Ishikawa (cell line): ENCODE measurements around the gene STEAP4.

Experiments used
- CEBPB ChIP-seq: IDR thresholded peaks from 2 replicates; pipeline ENCODE4 v1.6.1; 2012
- CREB1 ChIP-seq: IDR thresholded peaks from 2 replicates; pipeline ENCODE4 v1.6.1; 2012; ENCODE audit warnings: low read depth
- EGR1 ChIP-seq: IDR thresholded peaks from 2 replicates; pipeline ENCODE4 v1.6.1; 2012
- EP300 ChIP-seq: IDR thresholded peaks from 2 replicates; pipeline ENCODE4 v1.6.1; 2012; ENCODE audit warnings: borderline replicate concordance
- FOXM1 ChIP-seq: IDR thresholded peaks from 2 replicates; pipeline ENCODE4 v1.6.1; 2012; ENCODE audit warnings: low read depth, borderline replicate concordance
- NFIC ChIP-seq: IDR thresholded peaks from 2 replicates; pipeline ENCODE4 v1.6.1; 2012
- RAD21 ChIP-seq: IDR thresholded peaks from 2 replicates; pipeline ENCODE4 v1.6.1; 2012; ENCODE audit warnings: low read depth
- REST ChIP-seq: IDR thresholded peaks from 2 replicates; pipeline ENCODE4 v1.6.1; 2012; ENCODE audit warnings: low read depth, mild to moderate bottlenecking
- TAF1 ChIP-seq: IDR thresholded peaks from 2 replicates; pipeline ENCODE4 v1.6.1; 2012; ENCODE audit warnings: low read depth, mild to moderate bottlenecking
- TCF12 ChIP-seq: IDR thresholded peaks from 2 replicates; pipeline ENCODE4 v1.6.1; 2012; ENCODE audit warnings: low read depth
- TEAD4 ChIP-seq: IDR thresholded peaks from 2 replicates; pipeline ENCODE4 v1.6.1; 2012
- YY1 ChIP-seq: IDR thresholded peaks from 2 replicates; pipeline ENCODE4 v1.6.1; 2012; ENCODE audit warnings: low read depth
- ZBTB7A ChIP-seq: IDR thresholded peaks from 2 replicates; pipeline ENCODE4 v1.6.1; 2012; ENCODE audit warnings: low read depth
- TF ChIP-seq, protein P1 (sequence below): IDR thresholded peaks from 2 replicates; pipeline ENCODE4 v1.6.1; 2012
- TF ChIP-seq, protein P2 (sequence below): IDR thresholded peaks from 2 replicates; pipeline ENCODE4 v1.6.1; 2012

The STEAP4 gene

DNA sequence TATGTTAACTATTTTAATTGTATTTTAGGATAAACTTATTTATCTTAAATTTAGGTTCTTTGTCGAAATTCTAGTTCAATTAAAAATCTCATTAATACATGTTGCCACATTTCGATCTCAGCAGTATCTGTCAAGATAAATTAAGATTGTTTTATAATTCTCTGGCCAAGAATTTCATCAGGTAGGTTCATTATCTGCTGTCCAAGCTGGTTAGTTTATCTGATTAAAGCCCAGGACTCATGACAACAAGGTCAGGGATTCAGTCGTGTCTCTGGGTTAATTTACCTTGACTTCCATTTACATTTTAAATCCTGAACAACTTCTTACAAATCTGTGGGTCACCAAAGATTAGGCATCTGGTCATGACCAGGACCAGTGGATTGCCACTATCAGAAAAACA, 7.6 kb downstream of the STEAP4 start:
- TF ChIP-seq EP300 (no peak), CEBPB (no peak), FOXM1 (no peak), REST (no peak), YY1 (no peak), TEAD4 (no peak), NFIC (no peak), RAD21 (no peak)

GRCh38 chr7:88293866-88294265, 12.8 kb downstream of the STEAP4 start:
- TF ChIP-seq CEBPB (no peak), TEAD4 (no peak), FOXM1 (no peak), REST (no peak), RAD21 (no peak), TCF12 (no peak), YY1 (no peak), ZBTB7A (no peak), CREB1 (no peak), NFIC (no peak), TAF1 (no peak), EP300 (no peak), EGR1 (no peak)
- TF ChIP-seq, protein P1, sequence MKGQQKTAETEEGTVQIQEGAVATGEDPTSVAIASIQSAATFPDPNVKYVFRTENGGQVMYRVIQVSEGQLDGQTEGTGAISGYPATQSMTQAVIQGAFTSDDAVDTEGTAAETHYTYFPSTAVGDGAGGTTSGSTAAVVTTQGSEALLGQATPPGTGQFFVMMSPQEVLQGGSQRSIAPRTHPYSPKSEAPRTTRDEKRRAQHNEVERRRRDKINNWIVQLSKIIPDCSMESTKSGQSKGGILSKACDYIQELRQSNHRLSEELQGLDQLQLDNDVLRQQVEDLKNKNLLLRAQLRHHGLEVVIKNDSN = no peak
- TF ChIP-seq, protein P2, sequence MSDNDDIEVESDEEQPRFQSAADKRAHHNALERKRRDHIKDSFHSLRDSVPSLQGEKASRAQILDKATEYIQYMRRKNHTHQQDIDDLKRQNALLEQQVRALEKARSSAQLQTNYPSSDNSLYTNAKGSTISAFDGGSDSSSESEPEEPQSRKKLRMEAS = no peak

- no peak for TF ChIP-seq CREB1
- no peak for TF ChIP-seq REST
- no peak for TF ChIP-seq TAF1
Observed at GRCh38 chr7:88291398-88292173, 15.1 kb downstream of the STEAP4 start.

- no peak for TF ChIP-seq TAF1
- TF ChIP-seq TCF12 = no peak
- TF ChIP-seq EP300 = no peak
- TF ChIP-seq ZBTB7A = no peak
- no peak for TF ChIP-seq CEBPB
- no peak for TF ChIP-seq CREB1
- no peak for TF ChIP-seq YY1
- no peak for TF ChIP-seq REST
- no peak for TF ChIP-seq FOXM1
- TF ChIP-seq, protein P2 = no peak
Observed at GRCh38 chr7:88290491-88290890, 16.2 kb downstream of the STEAP4 start.
